Measurements from ENCODE around the gene RSPH10B2. TPM values are rescaled to one million over a fixed set of nuclear protein-coding genes. Genes with fewer than 3 reads are reported as not detected.
"Not testable (repeated sequence)": the region's sequence is repeated elsewhere in the genome, so short reads cannot be mapped to it uniquely, and the experiment has no call there.

RSPH10B2 gene
- total RNA-seq, 3 donors from 2014 or later (not counting 1 experiment from before 2014, with no cell fraction given) = 0.12 to 0.54 (median 0.33) TPM

GRCh38 chr7:6725003-6725402 is 28.9 kb upstream of the RSPH10B2 start:
- Histone ChIP-seq H3K4me1 (ENCODE audit: control insufficient read depth, insufficient read depth, low read length) (peaks cover 11% of the 10 kb centered on the region), H3K27me3 (ENCODE audit: control insufficient read depth, insufficient read depth, low read length) (peaks cover 2% of the 10 kb centered on the region), H3K36me3 (ENCODE audit: control insufficient read depth, insufficient read depth, low read length) (no peaks in the 10 kb centered on the region), H3K27ac (ENCODE audit: low read length) (no peak overlapping the region), H3K4me3 (ENCODE audit: low read length) (no peak overlapping the region), H3K9me3 (ENCODE audit: control insufficient read depth, insufficient read depth, low read length) (no peaks in the 10 kb centered on the region)
- Mint-ChIP-seq H3K36me3 (no peaks in the 10 kb centered on the region), H3K27me3 (ENCODE audit: low read depth in 2 of 2) (peaks cover 8 to 12% of the 10 kb centered on the region in 2 donors), H3K9me3 (no peaks in the 10 kb centered on the region), H3K27ac (no peak overlapping the region), H3K4me1 (peaks cover 9 to 10% of the 10 kb centered on the region in 2 donors), H3K4me3 (no peak overlapping the region)
- 27% methylated on average over 10 of the region's 10 CpGs for WGBS (ENCODE audit: insufficient coverage)
- intact Hi-C loops (cut with micrococcal nuclease) = no loop called here
- no peak for ATAC-seq
- TF ChIP-seq CTCF (IDR thresholded peaks at IDR 0.05) = no peak
- DNase-seq = no peak

- H3K4me3 ChIP-seq (ENCODE audit: low read length); H3K36me3 ChIP-seq (ENCODE audit: control insufficient read depth, insufficient read depth, low read length); H3K9me3 Mint-ChIP-seq; H3K36me3 Mint-ChIP-seq; H3K27me3 Mint-ChIP-seq (ENCODE audit: low read depth in 2 of 2); H3K9me3 ChIP-seq (ENCODE audit: control insufficient read depth, insufficient read depth, low read length); H3K27ac Mint-ChIP-seq; H3K4me3 Mint-ChIP-seq; intact Hi-C loops (cut with micrococcal nuclease); DNase-seq; H3K27me3 ChIP-seq (ENCODE audit: control insufficient read depth, insufficient read depth, low read length); ATAC-seq; H3K27ac ChIP-seq (ENCODE audit: low read length): not testable (repeated sequence)
- WGBS (ENCODE audit: insufficient coverage) = 96% methylated on average over 5 of the region's 5 CpGs
- peaks cover 18 to 21% of the 10 kb centered on the region in 2 donors for H3K4me1 Mint-ChIP-seq
- peaks cover 25% of the 10 kb centered on the region for H3K4me1 ChIP-seq (ENCODE audit: control insufficient read depth, insufficient read depth, low read length)
These were observed 27.6 kb upstream of the RSPH10B2 start for GRCh38 chr7:6726341-6726740.

GRCh38 chr7:6727663-6728062 is 26.2 kb upstream of the RSPH10B2 start:
- Histone ChIP-seq H3K27ac (ENCODE audit: low read length) (no peak overlapping the region), H3K9me3 (ENCODE audit: control insufficient read depth, insufficient read depth, low read length) (no peaks in the 10 kb centered on the region), H3K36me3 (ENCODE audit: control insufficient read depth, insufficient read depth, low read length) (no peaks in the 10 kb centered on the region), H3K4me3 (ENCODE audit: low read length) (no peak overlapping the region), H3K27me3 (ENCODE audit: control insufficient read depth, insufficient read depth, low read length) (no peaks in the 10 kb centered on the region), H3K4me1 (ENCODE audit: control insufficient read depth, insufficient read depth, low read length) (peaks cover 26% of the 10 kb centered on the region)
- ATAC-seq (no peak), DNase-seq (no peak)
- Mint-ChIP-seq H3K27ac (no peak overlapping the region), H3K36me3 (no peaks in the 10 kb centered on the region), H3K9me3 (no peaks in the 10 kb centered on the region), H3K27me3 (ENCODE audit: low read depth in 2 of 2) (peaks cover 2 to 4% of the 10 kb centered on the region in 2 donors), H3K4me1 (peaks cover 18 to 26% of the 10 kb centered on the region in 2 donors), H3K4me3 (peak overlapping the region; percentile 61)
- TF ChIP-seq CTCF (IDR thresholded peaks at IDR 0.05) = no peak
- 100% methylated on average over 2 of the region's 3 CpGs for WGBS (ENCODE audit: insufficient coverage)
- intact Hi-C loops (cut with micrococcal nuclease) = no loop called here

- H3K9me3 ChIP-seq (ENCODE audit: control insufficient read depth, insufficient read depth, low read length); H3K36me3 ChIP-seq (ENCODE audit: control insufficient read depth, insufficient read depth, low read length); DNase-seq; ATAC-seq; H3K27me3 Mint-ChIP-seq (ENCODE audit: low read depth in 2 of 2); intact Hi-C loops (cut with micrococcal nuclease); H3K36me3 Mint-ChIP-seq; H3K27me3 ChIP-seq (ENCODE audit: control insufficient read depth, insufficient read depth, low read length); H3K9me3 Mint-ChIP-seq: not testable (repeated sequence)
- Mint-ChIP-seq H3K4me1 (peaks cover 18 to 26% of the 10 kb centered on the region in 2 donors), H3K4me3 (peak overlapping the region; percentile 87), H3K27ac (peak overlapping the region; percentile 87 to 91)
- 69% methylated on average over 29 of the region's 29 CpGs for WGBS (ENCODE audit: insufficient coverage)
- H3K27ac ChIP-seq (ENCODE audit: low read length) = peak overlapping the region; percentile 60
- peaks cover 26% of the 10 kb centered on the region for H3K4me1 ChIP-seq (ENCODE audit: control insufficient read depth, insufficient read depth, low read length)
- H3K4me3 ChIP-seq (ENCODE audit: low read length) = peak overlapping the region; percentile 77
These were observed 24.9 kb upstream of the RSPH10B2 start for GRCh38 chr7:6728893-6729491.

Data from natural killer cell (primary cell).